AG09309 (cell line): ENCODE results near the gene PSMC3.

Experiments
- DNase-seq: peaks from one replicate; pipeline ENCODE4 v3.0.0-alpha.2; 2010; ENCODE audit warnings: low read depth
- H3K4me3 ChIP-seq: 2 replicates; pipeline ENCODE4 v1.5.1; 2011; ENCODE audit warnings: mild to moderate bottlenecking, low read depth, low read length, moderate library complexity; ENCODE audit not compliant: control insufficient read depth
- CTCF ChIP-seq: IDR thresholded peaks from 2 replicates; pipeline ENCODE4 v1.5.1; 2011; ENCODE audit warnings: mild to moderate bottlenecking, low read depth, low read length, inconsistent platforms; ENCODE audit not compliant: insufficient read depth, control insufficient read depth; ENCODE audit errors: missing control alignments

PSMC3 gene

DNA sequence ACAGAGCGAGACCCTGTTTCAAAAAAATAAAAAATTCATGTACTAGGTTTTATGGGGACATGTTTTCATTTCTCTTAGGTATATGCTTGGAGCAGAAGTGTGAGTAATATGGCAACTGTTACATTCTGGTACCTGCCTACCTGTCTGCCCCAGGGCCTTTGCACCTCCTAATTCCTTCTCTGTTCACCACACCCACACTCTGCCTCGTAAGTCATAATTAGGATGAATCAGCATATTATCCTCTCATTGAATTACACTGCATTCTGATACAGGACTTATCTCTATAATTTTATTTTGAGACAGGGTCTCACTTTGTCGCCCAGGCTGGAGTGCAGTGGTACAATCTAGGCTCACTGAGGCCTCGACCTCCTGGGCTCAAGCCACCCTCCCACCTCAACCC is 25.8 kb upstream of the PSMC3 start:
- no peak for TF ChIP-seq CTCF
- DNase-seq = no peak
- H3K4me3 ChIP-seq = no peak overlapping the region

- TF ChIP-seq CTCF = no peak
- DNase-seq = no peak
- H3K4me3 ChIP-seq = no peak overlapping the region
Observed at GRCh38 chr11:47451436-47451835, 25.2 kb upstream of the PSMC3 start.

DNA sequence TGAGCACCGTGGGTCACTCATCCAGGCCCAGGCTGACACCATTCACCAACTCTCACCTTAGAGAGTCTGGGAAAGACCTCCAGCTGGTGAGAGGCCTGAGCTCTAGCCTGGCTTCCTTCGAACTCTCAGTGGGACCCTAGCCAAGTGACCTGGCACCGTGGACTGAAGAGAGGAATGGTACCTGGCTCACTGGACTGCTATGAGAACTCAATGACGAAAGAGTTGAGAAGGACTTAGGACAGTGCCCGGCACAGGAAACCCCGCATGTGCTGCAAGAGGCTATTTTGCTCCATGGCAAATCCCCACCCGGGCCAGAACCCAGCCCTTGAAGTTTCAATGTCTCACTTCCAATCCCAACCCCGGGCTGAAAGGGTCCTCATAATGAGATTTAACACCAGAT is 23.3 kb upstream of the PSMC3 start:
- no peak overlapping the region for H3K4me3 ChIP-seq
- DNase-seq = no peak
- no peak for TF ChIP-seq CTCF

DNA sequence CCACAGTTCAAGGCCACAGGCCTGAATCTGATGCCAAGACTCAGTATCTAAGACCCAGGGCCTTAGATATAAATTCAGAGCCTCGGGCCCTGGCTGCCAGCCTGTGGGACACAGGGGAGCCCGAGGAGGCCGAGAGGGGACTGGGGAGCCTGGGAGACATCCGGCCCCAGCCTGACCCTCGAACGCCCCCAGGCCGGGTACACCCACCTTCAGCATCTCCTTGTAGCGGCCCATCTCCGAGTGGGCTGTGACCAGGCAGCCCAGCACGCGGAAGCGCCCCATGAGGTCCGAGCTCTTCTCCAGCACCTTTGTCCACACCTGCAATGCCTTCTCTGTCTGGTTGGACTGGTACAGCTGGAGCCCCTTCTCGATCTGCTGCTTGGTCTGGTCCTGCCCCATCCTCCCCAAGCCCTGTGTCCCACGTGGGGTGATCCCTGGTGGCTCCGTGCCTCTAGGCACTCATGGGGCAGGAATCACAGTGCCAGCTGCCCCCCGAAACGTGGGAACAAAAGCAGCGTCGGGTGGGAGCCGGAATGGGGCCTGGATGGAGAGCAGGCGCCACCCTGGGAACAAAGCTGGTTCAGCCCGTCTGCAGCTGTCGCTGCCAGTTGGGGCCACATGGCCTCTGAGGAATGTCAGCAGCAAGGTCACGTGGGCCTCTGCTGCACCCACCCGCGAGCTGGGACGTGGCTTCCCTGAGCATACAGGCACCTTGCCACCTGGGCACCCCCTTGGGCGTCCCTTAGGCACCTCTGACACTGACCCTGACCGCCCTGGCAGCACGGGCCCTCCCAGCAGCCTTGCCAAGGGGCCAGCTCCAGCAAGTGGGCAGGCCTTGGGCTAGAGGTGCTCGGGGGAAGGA is 22.6 kb upstream of the PSMC3 start, which contains the start of gene RAPSN:
Gene RAPSN, minus strand, starts transcription at position 571 of the 862 bp plus-strand sequence. Its CDS starts 172 bp downstream, at position 399.
- TF ChIP-seq CTCF = no peak
- H3K4me3 ChIP-seq = no peak within 1 kb of the TSS
- DNase-seq = no peak

DNA sequence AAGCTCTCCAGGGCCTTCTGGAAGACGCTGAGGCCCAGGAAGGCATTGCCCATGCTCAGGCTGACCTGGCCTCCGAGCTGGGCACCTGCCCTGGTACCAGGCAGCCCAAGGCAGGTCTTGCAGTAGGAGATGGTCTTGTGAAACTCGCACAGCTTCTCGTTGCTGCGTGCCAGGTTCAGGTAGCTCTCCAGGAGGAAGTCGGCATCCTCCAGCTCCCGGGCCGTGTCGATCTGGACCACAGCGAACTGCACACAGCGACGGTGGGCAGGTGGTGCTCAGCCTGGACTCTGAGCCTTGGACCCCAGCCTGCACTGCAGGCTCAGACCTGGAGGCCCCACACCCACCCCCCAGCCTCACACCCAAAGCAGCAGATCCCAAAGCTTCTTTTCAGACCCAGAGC is 21.7 kb upstream of the PSMC3 start:
- no peak overlapping the region for H3K4me3 ChIP-seq
- no peak for TF ChIP-seq CTCF
- DNase-seq = no peak

- TF ChIP-seq CTCF = no peak
- DNase-seq = no peak
- H3K4me3 ChIP-seq = no peak overlapping the region
Observed at GRCh38 chr11:47446833-47447232, 20.6 kb upstream of the PSMC3 start.
